SK-N-SH treated with all-trans-retinoic acid at 6 μM for 48 hours (cell line): ENCODE data around the gene CSRP1.

ENCODE experiments used
- ARNTL ChIP-seq: fragments of 450-650 bp; formaldehyde crosslinking; IDR thresholded peaks from 2 replicates; pipeline ENCODE4 v1.5.0; 2020; ENCODE audit warnings: low read depth, mild to moderate bottlenecking, moderate library complexity, borderline replicate concordance
- BACH2 ChIP-seq: fragments of 250-450 bp; sonication (Bioruptor Pico); IDR thresholded peaks from 2 replicates; pipeline ENCODE4 v1.9.0; 2021; ENCODE audit warnings: mild to moderate bottlenecking, borderline replicate concordance
- CREB5 ChIP-seq: fragments of 250-450 bp; sonication (Bioruptor Pico); IDR thresholded peaks from 2 replicates; pipeline ENCODE4 v1.5.1; 2020; ENCODE audit warnings: low read depth, mild to moderate bottlenecking, moderate library complexity
- CSDC2 ChIP-seq: fragments of 250-450 bp; sonication (Bioruptor Pico); IDR thresholded peaks from 2 replicates; pipeline ENCODE4 v1.5.0; 2020; ENCODE audit warnings: mild to moderate bottlenecking, moderate library complexity
- ESRRG ChIP-seq: fragments of 250-450 bp; sonication (Bioruptor Pico); IDR thresholded peaks from 2 replicates; pipeline ENCODE4 v1.6.1; 2021; ENCODE audit warnings: mild to moderate bottlenecking
- GLIS3 ChIP-seq: fragments of 250-450 bp; sonication (Bioruptor Pico); IDR thresholded peaks from 2 replicates; pipeline ENCODE4 v1.5.0; 2020; ENCODE audit warnings: mild to moderate bottlenecking, moderate library complexity
- OSR1 ChIP-seq: fragments of 250-450 bp; sonication (Bioruptor Pico); IDR thresholded peaks from 2 replicates; pipeline ENCODE4 v1.8.0; 2022; ENCODE audit warnings: moderate library complexity, mild to moderate bottlenecking, inconsistent platforms
- PATZ1 ChIP-seq: fragments of 250-450 bp; sonication (Bioruptor Pico); IDR thresholded peaks from 2 replicates; pipeline ENCODE4 v1.8.0; 2020; ENCODE audit warnings: mild to moderate bottlenecking, moderate library complexity, borderline replicate concordance
- POU6F1 ChIP-seq: fragments of 250-450 bp; sonication (Bioruptor Pico); IDR thresholded peaks from 2 replicates; pipeline ENCODE4 v1.8.0; 2021; ENCODE audit warnings: low read depth, mild to moderate bottlenecking, moderate library complexity, borderline replicate concordance
- PPARA ChIP-seq: fragments of 250-450 bp; sonication (Bioruptor Pico); IDR thresholded peaks from 2 replicates; pipeline ENCODE4 v1.5.0; 2020; ENCODE audit warnings: mild to moderate bottlenecking, borderline replicate concordance
- RARB ChIP-seq: fragments of 250-450 bp; sonication (Bioruptor Pico); IDR thresholded peaks from 2 replicates; pipeline ENCODE4 v1.8.0; 2021; ENCODE audit warnings: mild to moderate bottlenecking, moderate library complexity
- SNAI2 ChIP-seq: fragments of 250-450 bp; sonication (Bioruptor Pico); IDR thresholded peaks from 2 replicates; pipeline ENCODE4 v1.5.0; 2020; ENCODE audit warnings: mild to moderate bottlenecking, moderate library complexity
- TSHZ2 ChIP-seq: fragments of 250-450 bp; sonication (Bioruptor Pico); IDR thresholded peaks from 2 replicates; pipeline ENCODE4 v1.5.0; 2020; ENCODE audit warnings: mild to moderate bottlenecking, moderate library complexity
- ZNF70 ChIP-seq: fragments of 450-650 bp; formaldehyde crosslinking; IDR thresholded peaks from 2 replicates; pipeline ENCODE4 v1.5.0; 2020; ENCODE audit warnings: mild to moderate bottlenecking, moderate library complexity

- TF ChIP-seq PATZ1 (CRISPR knock-in tag) (no peak), CREB5 (CRISPR knock-in tag) (no peak), RARB (CRISPR knock-in tag) (no peak), BACH2 (CRISPR knock-in tag) (no peak), OSR1 (CRISPR knock-in tag) (no peak), ARNTL (CRISPR knock-in tag) (no peak), CSDC2 (CRISPR knock-in tag) (no peak), GLIS3 (CRISPR knock-in tag) (no peak), ZNF70 (CRISPR knock-in tag) (no peak), SNAI2 (no peak), ESRRG (CRISPR knock-in tag) (no peak), PPARA (no peak), POU6F1 (CRISPR knock-in tag) (no peak), TSHZ2 (no peak)
Observed at GRCh38 chr1:201485184-201485774, 21.6 kb downstream of the CSRP1 start.
